GM19099 (cell line): ENCODE data around the gene DARS1.
A peak's percentile ranks its signal among the peaks of the same experiment; 100 is the strongest.

ENCODE experiments used
- POLR2A ChIP-seq: IDR thresholded peaks from 3 replicates; pipeline ENCODE4 v1.6.1; 2011; ENCODE audit warnings: low read depth; ENCODE audit not compliant: insufficient read length; ENCODE audit errors: extremely low read depth

Gene DARS1

GRCh38 chr2:135985018-135985825 lies at the start of gene DARS1:
DARS1 (minus strand) TSS chr2:135985626; CDS start chr2:135985468, 158 bp downstream.
- peak; percentile 76 for TF ChIP-seq POLR2A

GRCh38 chr2:136034629-136035028 lies 49.2 kb upstream of the DARS1 start:
- TF ChIP-seq POLR2A = no peak

- TF ChIP-seq POLR2A = no peak
Observed at GRCh38 chr2:136032817-136033535, 47.5 kb upstream of the DARS1 start.

GRCh38 chr2:136032192-136032591 lies 46.8 kb upstream of the DARS1 start:
- TF ChIP-seq POLR2A = no peak

- no peak for TF ChIP-seq POLR2A
Observed at GRCh38 chr2:136031711-136032110, 46.3 kb upstream of the DARS1 start.

GRCh38 chr2:136030406-136030805 lies 45.0 kb upstream of the DARS1 start:
- TF ChIP-seq POLR2A = no peak

- TF ChIP-seq POLR2A = no peak
Observed at GRCh38 chr2:136029149-136029548, 43.7 kb upstream of the DARS1 start.

- TF ChIP-seq POLR2A = no peak
Observed at GRCh38 chr2:136028001-136028400, 42.6 kb upstream of the DARS1 start.

GRCh38 chr2:136027112-136027511 lies 41.7 kb upstream of the DARS1 start:
- TF ChIP-seq POLR2A = no peak

GRCh38 chr2:136025057-136025973 lies 39.9 kb upstream of the DARS1 start:
- no peak for TF ChIP-seq POLR2A

GRCh38 chr2:136024616-136025015 lies 39.2 kb upstream of the DARS1 start:
- TF ChIP-seq POLR2A = no peak

GRCh38 chr2:136024185-136024584 lies 38.8 kb upstream of the DARS1 start:
- no peak for TF ChIP-seq POLR2A

GRCh38 chr2:136023416-136023815 lies 38.0 kb upstream of the DARS1 start:
- TF ChIP-seq POLR2A = no peak

GRCh38 chr2:136022396-136023146 lies 37.1 kb upstream of the DARS1 start:
- no peak for TF ChIP-seq POLR2A
